D341Med (cell line): Measurements from ENCODE around the gene ZNF790.

ENCODE experiments used
- DNase-seq: peaks from one replicate; pipeline ENCODE4 v3.0.0; 2012; ENCODE audit warnings: low spot score

The ZNF790 gene

DNA sequence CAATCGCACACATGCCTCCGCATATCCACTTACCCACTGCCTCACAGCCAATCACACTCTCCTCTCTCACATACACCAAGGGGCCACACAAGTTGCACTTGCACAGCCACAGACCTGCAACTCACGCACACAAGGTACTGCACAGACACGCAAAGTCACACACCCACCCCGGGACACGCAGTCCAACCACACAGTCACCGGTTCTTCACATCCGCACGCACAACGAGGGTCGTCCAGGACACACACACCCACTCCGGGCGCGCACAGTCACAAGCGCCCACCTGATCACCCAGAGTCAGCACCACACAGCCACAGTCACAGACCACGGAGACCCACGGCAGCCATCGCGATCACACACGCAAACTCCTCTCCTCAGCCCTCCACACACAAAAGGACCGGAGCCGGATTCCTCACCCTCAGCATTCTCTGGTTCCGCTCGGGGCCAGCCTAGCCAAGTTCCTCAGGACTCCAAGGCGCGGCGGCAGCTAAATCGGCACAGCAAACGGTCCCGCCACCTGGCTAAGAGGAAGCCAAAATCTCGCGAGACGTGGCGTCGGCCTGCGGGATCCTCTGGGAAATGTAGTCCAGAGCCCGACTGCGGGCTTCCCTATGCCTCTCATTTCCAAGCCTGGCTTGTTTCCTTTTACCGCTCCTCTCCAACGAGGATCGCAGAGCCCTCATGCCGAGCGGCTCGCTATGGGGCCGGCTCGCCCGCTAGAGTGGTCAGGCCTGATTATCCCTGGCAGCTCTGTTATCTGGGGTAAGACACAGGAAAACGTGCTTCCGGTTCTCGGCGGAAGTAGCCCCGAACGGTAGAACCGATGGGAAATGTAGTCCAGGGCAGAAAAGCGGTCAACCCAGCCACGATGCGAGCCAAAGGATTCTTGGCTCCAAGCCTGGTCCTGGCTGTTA, 65.6 kb downstream of the ZNF790 start, which contains the start of gene ZNF850:
ZNF850 (minus strand) TSS at position 497 of the 912 bp plus-strand sequence. CDS start 10,201 bp downstream, outside the sequence.
- DNase-seq = peak; percentile 92

GRCh38 chr19:36771261-36772231, 66.6 kb downstream of the ZNF790 start:
- peak; percentile 54 for DNase-seq
